Endothelial cell of umbilical vein (primary cell): ENCODE measurements around the gene LMF1. TPM values are rescaled to one million over a fixed set of nuclear protein-coding genes. Genes with fewer than 3 reads are reported as not detected.

Experiments
- BruUV-seq: library from RNA; stranded (reverse); fragments of 400-500 nt; replicated peaks from 2 replicates; lab custom pipeline; 2021; lab: Mats Ljungman, UMichigan
- CTCF ChIA-PET: fragments of 300-600, 350-600 bp; sonication (Branson Sonifier 250); formaldehyde crosslinking; loops from one replicate; lab custom pipeline; 2021; ENCODE audit warnings: antibody characterized with exemption, inconsistent platforms; lab: Charles Lee
- POLR2A ChIA-PET: fragments of 300-600, 350-600 bp; sonication (Branson Sonifier 250); formaldehyde crosslinking; loops from one replicate; lab custom pipeline; 2021; ENCODE audit warnings: antibody characterized with exemption, inconsistent platforms; lab: Charles Lee
- DNase-seq: peaks from one replicate; pipeline ENCODE4 v3.0.0-alpha.2; 2011; ENCODE audit warnings: low read depth, low spot score
- FAIRE-seq: peaks from 2 replicates; lab custom pipeline; 2011; peaks lifted over from hg19 to GRCh38; lab: Jason Lieb, UNC
- H2AFZ ChIP-seq: 2 replicates; pipeline ENCODE4 v1.6.0; 2012; ENCODE audit warnings: low read depth, low read length, control low read depth, inconsistent platforms
- H3K27ac ChIP-seq: 2 replicates; pipeline ENCODE4 v1.5.1; 2011; ENCODE audit warnings: low read depth, mild to moderate bottlenecking, control low read depth, low read length, moderate library complexity; ENCODE audit not compliant: insufficient read depth
- H3K27me3 ChIP-seq, 2 experiments: 2 replicates each; pipeline versions ENCODE4 v1.6.0 to v1.6.1; 2011; ENCODE audit warnings: low read length in 2 of 2, mixed read lengths in 1 of 2; ENCODE audit not compliant: control insufficient read depth in 2 of 2, insufficient read depth in 2 of 2
- H3K36me3 ChIP-seq, 2 experiments: 2 replicates in 1 of 2; 3 replicates in 1 of 2; pipeline ENCODE4 v1.5.1; 2011; ENCODE audit warnings: low read length in 2 of 2, mild to moderate bottlenecking in 1 of 2, moderate library complexity in 1 of 2; ENCODE audit not compliant: control insufficient read depth in 2 of 2, insufficient read depth in 2 of 2; ENCODE audit errors: extremely low read depth in 1 of 2
- H3K4me1 ChIP-seq: 3 replicates; pipeline ENCODE4 v1.5.1; 2011; ENCODE audit warnings: mild to moderate bottlenecking, low read length; ENCODE audit not compliant: control insufficient read depth, insufficient read depth; ENCODE audit errors: extremely low read depth
- H3K4me2 ChIP-seq: 2 replicates; pipeline ENCODE4 v1.6.1; 2011; ENCODE audit warnings: low read length, control low read depth, mixed read lengths; ENCODE audit not compliant: insufficient read depth
- H3K4me3 ChIP-seq, 3 experiments: fragments of 200-600 bp in 1 of 3; sonication (generic), shearing (Covaris generic) in 1 of 3; replicated peaks in 1 of 3; 2 replicates each; pipeline ENCODE4 v1.5.1; 2011 to 2016; ENCODE audit warnings: control low read depth in 3 of 3, low read length in 3 of 3, mild to moderate bottlenecking in 2 of 3, inconsistent platforms in 1 of 3, low read depth in 1 of 3, moderate library complexity in 1 of 3; ENCODE audit not compliant: insufficient read depth in 1 of 3
- H3K79me2 ChIP-seq: 2 replicates; pipeline ENCODE4 v1.6.0; 2012; ENCODE audit warnings: low read length, inconsistent platforms; ENCODE audit not compliant: control insufficient read depth, insufficient read depth
- H3K9ac ChIP-seq: replicated peaks from 2 replicates; pipeline ENCODE3; 2011; ENCODE audit warnings: low read length, control low read depth; ENCODE audit not compliant: insufficient read depth; ENCODE audit errors: extremely low read depth
- H3K9me1 ChIP-seq: replicated peaks from 3 replicates; pipeline ENCODE4 v1.6.0; 2011; ENCODE audit warnings: mild to moderate bottlenecking, low read length; ENCODE audit not compliant: control insufficient read depth, insufficient read depth; ENCODE audit errors: extremely low read depth
- H3K9me3 ChIP-seq: replicated peaks from 2 replicates; pipeline ENCODE4 v1.5.1; 2012; ENCODE audit warnings: low read length, inconsistent platforms; ENCODE audit not compliant: control insufficient read depth, insufficient read depth
- H4K20me1 ChIP-seq: replicated peaks from 2 replicates; pipeline ENCODE3; 2011; ENCODE audit warnings: mild to moderate bottlenecking, low read length; ENCODE audit not compliant: control insufficient read depth, insufficient read depth; ENCODE audit errors: extremely low read depth
- CTCF ChIP-seq, 2 donors: IDR thresholded peaks; 1 replicate in 1 of 2; 2 replicates in 1 of 2; pipeline ENCODE4 v1.5.1; 2011; ENCODE audit warnings: low read length in 2 of 2, mild to moderate bottlenecking in 2 of 2, moderate library complexity in 2 of 2, control low read depth in 1 of 2, inconsistent platforms in 1 of 2, low read depth in 1 of 2; ENCODE audit not compliant: insufficient read depth in 1 of 2; ENCODE audit errors: extremely low read depth in 1 of 2
- EZH2 ChIP-seq: IDR thresholded peaks from 2 replicates; pipeline ENCODE4 v1.6.1; 2012; ENCODE audit warnings: borderline replicate concordance, low read depth, mild to moderate bottlenecking, moderate library complexity, low read length, inconsistent platforms; ENCODE audit not compliant: severe bottlenecking
- FOS ChIP-seq: IDR thresholded peaks from 2 replicates; pipeline ENCODE4 v1.6.1; 2011; ENCODE audit warnings: mild to moderate bottlenecking, low read length, moderate library complexity, borderline replicate concordance; ENCODE audit not compliant: insufficient read depth
- GATA2 ChIP-seq: IDR thresholded peaks from 2 replicates; pipeline ENCODE4 v1.7.0; 2011; ENCODE audit warnings: low read depth, mild to moderate bottlenecking, moderate library complexity, mixed read lengths, low read length; ENCODE audit not compliant: insufficient read length, insufficient read depth
- JUN ChIP-seq: IDR thresholded peaks from 2 replicates; pipeline ENCODE4 v1.6.1; 2011; ENCODE audit warnings: borderline replicate concordance, low read depth; ENCODE audit not compliant: insufficient read length, insufficient read depth
- MAX ChIP-seq: IDR thresholded peaks from 2 replicates; pipeline ENCODE4 v1.6.1; 2011; ENCODE audit not compliant: insufficient read depth, insufficient read length
- MYC ChIP-seq: IDR thresholded peaks from one replicate; pipeline ENCODE4 v1.6.1; 2011; ENCODE audit warnings: mild to moderate bottlenecking, low read depth, low read length
- POLR2A ChIP-seq: IDR thresholded peaks from 2 replicates; pipeline ENCODE4 v1.6.1; 2012; ENCODE audit warnings: low read depth, mild to moderate bottlenecking, control low read depth, low read length
- POLR2AphosphoS5 ChIP-seq: IDR thresholded peaks from 2 replicates; pipeline ENCODE4 v1.6.1; 2012; ENCODE audit warnings: low read depth, mild to moderate bottlenecking, control low read depth, low read length, moderate library complexity; ENCODE audit not compliant: insufficient read depth
- dilution Hi-C: fragments of 300-500 bp; cut with MboI; formaldehyde crosslinking; loops from one replicate; pipeline ENCODE4 v1.15.0; 2019; ENCODE audit warnings: low sequenced_read_pairs; ENCODE audit not compliant: extremely low pct_ligation_motif_present
- intact Hi-C: fragments of 100-400 bp; cut with micrococcal nuclease; formaldehyde crosslinking; loops from one replicate; pipeline ENCODE4 v1.10.0; 2022
- polyA plus RNA-seq, 4 experiments: library from polyadenylated mRNA; depleted of rRNA in 3 of 4; stranded (reverse) in 3 of 4; unstranded in 1 of 4; fragments of >200 nt; gene quantifications; 2 replicates each; pipeline versions ENCODE4 v1.2.1 to v1.2.3, GENCODE V29; 2011 to 2012; ENCODE audit warnings: missing spikeins in 1 of 4
- total RNA-seq: library from RNA; stranded (reverse); gene quantifications from 2 replicates; pipeline ENCODE4 v1.2.3, GENCODE V29; 2021

The LMF1 gene
- total and polyA plus RNA-seq, 2 donors (not counting 3 experiments of a cell fraction or from before 2014, with no cell fraction given), result 17.8 TPM

- intact Hi-C loops, result no loop called here
- dilution Hi-C loops, result no loop called here
- H3K4me2 ChIP-seq, result no peak overlapping the region
- no peaks in the 10 kb centered on the region for H3K27me3 ChIP-seq
- no peak for DNase-seq
- no peaks in the 10 kb centered on the region for H3K79me2 ChIP-seq
- ChIA-PET POLR2A (no interaction called here), CTCF (interaction anchor here (0.9 kb wide), 1 partner anchor 159 kb away, joined by 3 read pairs; no protein-coding TSS in a partner anchor)
- H3K9ac ChIP-seq, result no peak overlapping the region
- H3K9me1 ChIP-seq, result no peaks in the 10 kb centered on the region
- H4K20me1 ChIP-seq, result no peaks in the 10 kb centered on the region
- no peak for FAIRE-seq
- no peak overlapping the region for H3K4me3 ChIP-seq
- TF ChIP-seq EZH2 (no peak), POLR2AphosphoS5 (no peak), JUN (no peak), CTCF (IDR thresholded peaks at IDR 0.05; ENCODE audit: extremely low read depth in 1 of 2, insufficient read depth in 1 of 2, low read depth in 1 of 2, low read length in 2 of 2) (no peak), FOS (no peak), GATA2 (no peak), MYC (no peak), POLR2A (no peak), MAX (no peak)
- no peaks in the 10 kb centered on the region for H3K9me3 ChIP-seq
- no TSS peak for BruUV-seq
- H3K27ac ChIP-seq, result no peak overlapping the region
- H3K36me3 ChIP-seq, result no peaks in the 10 kb centered on the region
- H3K4me1 ChIP-seq, result no peaks in the 10 kb centered on the region
- no peak overlapping the region for H2AFZ ChIP-seq
Measured at GRCh38 chr16:897701-898100, 73.1 kb downstream of the LMF1 start.
